ENCODE data around the gene ADARB2.

The ADARB2 gene

DNA sequence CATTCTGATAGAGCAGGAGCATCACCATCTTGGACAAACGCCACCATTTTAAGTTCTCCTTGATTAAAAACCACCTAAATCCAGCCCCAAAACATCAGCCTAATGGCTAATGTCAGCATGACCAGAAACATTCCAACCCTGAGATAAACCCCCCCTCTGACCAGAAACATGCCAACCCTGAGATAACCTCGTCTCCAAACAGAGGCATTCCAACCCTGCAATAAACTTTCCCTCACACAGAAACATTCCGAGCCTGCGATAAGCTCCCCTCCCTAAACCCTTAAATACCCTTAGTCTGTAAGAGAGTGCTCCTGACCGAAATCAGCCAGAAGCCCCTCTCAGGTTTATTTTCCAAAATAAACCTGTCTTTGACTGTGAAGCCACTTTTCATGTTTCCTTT is 76.5 kb downstream of the ADARB2 start:
- TF ChIP-seq CTCF (IDR thresholded peaks at IDR 0.05; ENCODE audit: borderline replicate concordance, insufficient read depth, low read depth, low read length): no peak

GRCh38 chr10:1660386-1660785 is 76.9 kb downstream of the ADARB2 start:
- no peak for TF ChIP-seq CTCF (IDR thresholded peaks at IDR 0.05; ENCODE audit: borderline replicate concordance, insufficient read depth, low read depth, low read length)
- H3K4me3 ChIP-seq (ENCODE audit: low read depth, low read length): no peak overlapping the region

More for the DNA sequence above, 76.5 kb downstream of the ADARB2 start:
- H3K4me3 ChIP-seq (ENCODE audit: low read depth, low read length): no peak overlapping the region

DNA sequence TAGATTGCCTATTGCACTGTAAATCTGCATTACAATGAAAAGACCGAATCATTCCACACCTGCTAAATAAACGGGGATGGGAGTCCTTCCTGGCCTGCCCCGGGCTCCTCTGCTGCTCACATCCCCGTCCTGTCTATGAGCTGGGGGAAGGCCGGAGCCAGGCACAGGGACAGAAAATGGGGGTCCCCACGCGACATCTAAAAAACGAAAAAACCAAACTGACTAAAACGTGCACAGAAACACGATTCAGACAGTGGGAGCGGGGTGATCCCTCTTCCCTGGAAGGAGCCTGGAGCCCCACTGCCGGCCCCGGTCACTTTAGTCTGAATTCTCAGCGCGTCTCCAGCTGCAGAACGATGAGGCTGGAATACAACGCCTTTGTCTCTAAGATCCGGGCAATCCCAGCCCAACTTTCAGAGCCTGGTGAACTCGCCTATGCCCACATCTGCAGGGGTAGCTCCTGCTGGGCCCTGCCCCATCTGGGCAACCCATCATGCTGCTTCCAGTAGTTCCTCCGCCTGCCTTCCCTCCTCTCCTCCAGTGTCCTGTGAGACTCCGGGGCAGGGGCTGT is 78.0 kb downstream of the ADARB2 start:
- no peak for TF ChIP-seq CTCF (IDR thresholded peaks at IDR 0.05; ENCODE audit: borderline replicate concordance, insufficient read depth, low read depth, low read length)
- no peak overlapping the region for H3K4me3 ChIP-seq (ENCODE audit: low read depth, low read length)

DNA sequence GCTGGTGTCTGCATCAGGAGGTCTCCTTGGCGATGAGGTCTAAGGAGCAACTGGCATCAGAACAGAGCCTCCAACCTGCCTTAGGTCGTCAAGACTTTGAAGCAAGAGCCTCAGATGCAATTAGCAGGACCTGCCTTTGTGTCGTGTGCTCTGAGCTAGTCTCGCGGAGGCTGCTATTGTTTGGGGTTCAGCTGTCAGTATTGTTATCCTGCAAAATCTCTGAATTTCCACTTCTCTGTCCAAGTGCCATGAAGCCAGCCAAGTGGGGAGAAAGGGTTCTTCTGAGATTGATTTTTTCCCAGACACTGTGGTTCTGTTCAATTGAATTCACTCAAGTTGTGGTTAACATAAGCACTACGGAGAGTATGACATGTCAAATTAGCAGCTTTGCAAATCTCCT is 78.7 kb downstream of the ADARB2 start:
- TF ChIP-seq CTCF (IDR thresholded peaks at IDR 0.05; ENCODE audit: borderline replicate concordance, insufficient read depth, low read depth, low read length): no peak
- no peak overlapping the region for H3K4me3 ChIP-seq (ENCODE audit: low read depth, low read length)

DNA sequence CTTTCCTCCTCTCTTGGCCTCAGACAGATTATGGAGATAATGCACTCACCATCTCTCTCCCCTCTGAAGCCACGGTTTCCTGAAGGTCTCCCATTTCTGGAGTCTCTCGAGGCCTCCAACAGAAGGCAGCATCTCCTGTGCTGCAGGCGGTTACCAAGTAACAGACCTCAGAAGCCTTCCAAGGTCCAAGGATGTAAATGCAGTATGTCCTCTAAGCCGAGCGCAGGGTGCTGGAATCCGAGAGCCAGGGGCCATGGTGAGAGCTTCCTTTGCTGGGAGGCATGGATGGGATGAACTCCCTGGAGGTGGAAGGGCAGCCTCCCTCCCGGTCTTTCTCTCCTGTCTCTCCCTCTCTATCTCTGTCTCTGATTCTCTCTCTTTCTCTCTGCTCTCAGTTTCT is 79.8 kb downstream of the ADARB2 start:
- TF ChIP-seq CTCF (IDR thresholded peaks at IDR 0.05; ENCODE audit: borderline replicate concordance, insufficient read depth, low read depth, low read length): no peak

DNA sequence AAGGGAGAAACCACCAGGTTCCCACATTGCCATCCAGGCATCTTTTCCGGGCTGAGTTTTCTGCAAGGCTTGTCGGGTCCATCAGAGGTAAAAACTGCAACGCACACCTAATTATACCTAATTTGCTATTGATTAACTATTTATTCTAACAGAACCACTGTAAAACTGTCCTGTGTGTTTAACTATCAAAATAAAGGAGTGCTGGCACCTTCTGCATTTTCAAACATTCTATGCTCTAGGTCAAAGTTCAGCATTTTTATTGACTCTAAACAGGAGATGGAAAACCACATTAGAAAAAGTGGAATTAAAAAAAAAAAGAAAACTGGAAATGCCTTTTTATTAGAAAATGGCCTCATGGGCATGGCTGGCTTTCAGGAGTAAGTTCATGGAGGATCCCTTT is 82.0 kb downstream of the ADARB2 start:
- H3K4me3 ChIP-seq (ENCODE audit: low read depth, low read length): no peak overlapping the region

More for the DNA sequence above, 79.8 kb downstream of the ADARB2 start:
- H3K4me3 ChIP-seq (ENCODE audit: low read depth, low read length): no peak overlapping the region

More for the DNA sequence above, 82.0 kb downstream of the ADARB2 start:
- no peak for TF ChIP-seq CTCF (IDR thresholded peaks at IDR 0.05; ENCODE audit: borderline replicate concordance, insufficient read depth, low read depth, low read length)

Data from GM12875 (cell line).